Measurements from ENCODE around the gene CEP128.
A peak's percentile ranks its signal among the peaks of the same experiment; 100 is the strongest.
"Not testable (repeated sequence)": the region's sequence is repeated elsewhere in the genome, so short reads cannot be mapped to it uniquely, and the experiment has no call there.

Gene CEP128

GRCh38 chr14:80941241-80942185, at the start of gene CEP128:
Gene CEP128, minus strand, starts transcription at chr14:80941738.
- DNase-seq = peak; percentile 98

- DNase-seq = no peak
These were observed 47.3 kb upstream of the CEP128 start for GRCh38 chr14:80988735-80989429.

- no peak for DNase-seq
These were observed 46.7 kb upstream of the CEP128 start for GRCh38 chr14:80988192-80988591.

- peak; percentile 95 for DNase-seq
These were observed 45.9 kb upstream of the CEP128 start for GRCh38 chr14:80987235-80988032.

GRCh38 chr14:80982711-80983110, 41.2 kb upstream of the CEP128 start:
- no peak for DNase-seq

- DNase-seq = no peak
These were observed 40.1 kb upstream of the CEP128 start for GRCh38 chr14:80981673-80982072.

GRCh38 chr14:80981156-80981555, 39.6 kb upstream of the CEP128 start:
- DNase-seq = no peak

- no peak for DNase-seq
These were observed 38.4 kb upstream of the CEP128 start for GRCh38 chr14:80979951-80980350.

GRCh38 chr14:80978403-80978802, 36.9 kb upstream of the CEP128 start:
- no peak for DNase-seq

GRCh38 chr14:80977221-80977620, 35.7 kb upstream of the CEP128 start:
- DNase-seq = no peak

- no peak for DNase-seq
These were observed 33.1 kb upstream of the CEP128 start for GRCh38 chr14:80974679-80975078.

- peak; percentile 93 for DNase-seq
These were observed 32.5 kb upstream of the CEP128 start for GRCh38 chr14:80973931-80974641.

GRCh38 chr14:80965037-80965436, 23.5 kb upstream of the CEP128 start:
- DNase-seq = no peak

GRCh38 chr14:80959496-80959895, 18.0 kb upstream of the CEP128 start:
- DNase-seq = peak; percentile 98

GRCh38 chr14:80958939-80959338, 17.4 kb upstream of the CEP128 start:
- no peak for DNase-seq

GRCh38 chr14:80958226-80958625, 16.7 kb upstream of the CEP128 start:
- no peak for DNase-seq

- DNase-seq = no peak
These were observed 16.1 kb upstream of the CEP128 start for GRCh38 chr14:80957613-80958012.

- DNase-seq = peak; percentile 44
These were observed 15.4 kb upstream of the CEP128 start for GRCh38 chr14:80956922-80957321.

GRCh38 chr14:80956102-80956501, 14.6 kb upstream of the CEP128 start:
- DNase-seq = no peak

- peak; percentile 82 for DNase-seq
These were observed 13.9 kb upstream of the CEP128 start, which contains the start of gene TSHR for GRCh38 chr14:80955416-80955941. Gene TSHR, plus strand, starts transcription at chr14:80955621. Its CDS starts 60 bp downstream, at chr14:80955681.

- peak; percentile 89 for DNase-seq
These were observed 13.3 kb upstream of the CEP128 start for GRCh38 chr14:80954687-80955299.

- not testable (repeated sequence) for DNase-seq
These were observed 11.7 kb upstream of the CEP128 start for GRCh38 chr14:80953211-80953610.

Data from NCI-H2171 (cell line).